Epithelial cell of proximal tubule (primary cell): ENCODE measurements around the gene GCLM. TPM values are rescaled to one million over a fixed set of nuclear protein-coding genes. Genes with fewer than 3 reads are reported as not detected.
"Not testable (repeated sequence)": the region's sequence is repeated elsewhere in the genome, so short reads cannot be mapped to it uniquely, and the experiment has no call there.

ENCODE experiments used
- DNase-seq: peaks from one replicate; pipeline ENCODE4 v3.0.0-alpha.2; 2011; ENCODE audit warnings: low read depth
- H3K4me3 ChIP-seq: 2 replicates; pipeline ENCODE4 v1.5.1; 2011; ENCODE audit warnings: low read depth, mild to moderate bottlenecking, low read length
- total RNA-seq: library from RNA; depleted of rRNA; stranded (reverse); fragments of >200 nt; gene quantifications from 2 replicates; pipeline ENCODE4 v1.2.3, GENCODE V29; 2015
- TF ChIP-seq, protein P1 (sequence below): conservative IDR thresholded peaks from 2 replicates; pipeline ENCODE4 v1.5.1; 2012; ENCODE audit warnings: low read depth, mild to moderate bottlenecking, low read length

The GCLM gene
- total RNA-seq, 1 donor from 2014 or later, result 20.7 TPM

DNA sequence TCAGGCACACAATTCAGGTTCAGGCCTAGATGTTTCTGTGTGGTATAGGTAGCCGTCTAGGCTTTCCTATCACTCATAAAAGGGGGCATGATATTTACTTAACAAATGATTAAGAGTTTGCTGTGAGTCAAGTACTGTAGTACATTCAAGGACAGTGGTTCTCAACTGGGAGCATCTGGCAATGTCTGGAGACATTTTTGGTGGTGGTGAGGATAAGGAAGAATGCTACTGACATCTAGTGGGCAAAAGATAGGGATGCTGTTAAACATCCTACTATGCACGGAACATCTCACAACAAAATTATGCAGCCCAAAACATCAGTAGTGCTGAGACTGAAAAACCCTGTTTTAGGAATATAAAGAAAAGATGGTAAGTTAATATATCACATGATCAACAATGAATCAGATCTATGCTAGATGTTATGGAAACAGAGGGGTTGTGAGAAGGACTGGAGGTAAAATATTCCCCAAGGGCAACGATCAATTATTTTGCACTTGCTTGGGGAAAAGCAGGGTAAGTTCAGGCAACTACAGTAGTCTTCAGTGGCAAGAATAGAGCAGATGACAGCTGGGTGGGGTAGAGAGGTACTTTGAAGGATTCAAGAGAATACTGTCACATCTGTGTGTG is 35.1 kb downstream of the GCLM start:
- TF ChIP-seq, protein P1, sequence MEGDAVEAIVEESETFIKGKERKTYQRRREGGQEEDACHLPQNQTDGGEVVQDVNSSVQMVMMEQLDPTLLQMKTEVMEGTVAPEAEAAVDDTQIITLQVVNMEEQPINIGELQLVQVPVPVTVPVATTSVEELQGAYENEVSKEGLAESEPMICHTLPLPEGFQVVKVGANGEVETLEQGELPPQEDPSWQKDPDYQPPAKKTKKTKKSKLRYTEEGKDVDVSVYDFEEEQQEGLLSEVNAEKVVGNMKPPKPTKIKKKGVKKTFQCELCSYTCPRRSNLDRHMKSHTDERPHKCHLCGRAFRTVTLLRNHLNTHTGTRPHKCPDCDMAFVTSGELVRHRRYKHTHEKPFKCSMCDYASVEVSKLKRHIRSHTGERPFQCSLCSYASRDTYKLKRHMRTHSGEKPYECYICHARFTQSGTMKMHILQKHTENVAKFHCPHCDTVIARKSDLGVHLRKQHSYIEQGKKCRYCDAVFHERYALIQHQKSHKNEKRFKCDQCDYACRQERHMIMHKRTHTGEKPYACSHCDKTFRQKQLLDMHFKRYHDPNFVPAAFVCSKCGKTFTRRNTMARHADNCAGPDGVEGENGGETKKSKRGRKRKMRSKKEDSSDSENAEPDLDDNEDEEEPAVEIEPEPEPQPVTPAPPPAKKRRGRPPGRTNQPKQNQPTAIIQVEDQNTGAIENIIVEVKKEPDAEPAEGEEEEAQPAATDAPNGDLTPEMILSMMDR, result peak; percentile 67
- DNase-seq, result no peak
- H3K4me3 ChIP-seq, result no peak overlapping the region

DNA sequence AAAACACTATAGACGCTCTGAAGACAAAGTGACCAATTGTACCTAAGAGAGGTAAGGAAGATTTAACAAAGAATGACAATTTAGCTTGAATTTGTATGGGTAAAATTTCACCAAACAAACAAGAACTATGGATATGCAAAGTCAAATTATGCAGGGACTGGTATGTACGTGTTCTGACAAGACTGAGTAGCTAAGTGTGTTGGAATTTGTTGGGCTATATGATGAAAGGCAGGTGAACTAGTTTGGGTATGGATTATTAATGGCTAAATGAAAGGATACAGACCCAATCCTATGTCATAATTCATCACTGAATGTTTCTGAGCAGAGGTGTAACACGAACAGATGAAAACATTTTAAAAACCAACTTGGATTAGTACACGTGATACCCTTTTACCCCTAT is 37.9 kb downstream of the GCLM start:
- no peak overlapping the region for H3K4me3 ChIP-seq
- DNase-seq, result no peak
- TF ChIP-seq, protein P1, result no peak

DNA sequence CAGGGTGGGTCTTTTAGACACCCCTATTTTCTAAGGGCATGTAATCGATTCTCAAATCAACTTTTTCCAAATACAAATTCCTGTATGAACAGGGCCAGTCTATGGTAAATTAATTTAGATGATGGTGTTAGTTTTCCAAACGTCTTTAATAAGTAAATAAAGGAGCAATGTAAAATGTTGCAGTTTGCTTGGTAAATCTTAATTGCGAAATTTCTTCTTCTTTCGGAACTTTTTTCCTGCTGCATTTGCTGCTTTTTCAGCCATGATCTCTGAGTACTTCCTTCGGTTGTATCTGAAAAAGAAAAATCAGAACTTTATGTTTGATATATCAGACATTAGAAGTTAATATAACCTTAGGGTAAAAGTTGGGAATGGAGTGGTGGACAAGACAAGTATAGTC is 39.6 kb downstream of the GCLM start:
- TF ChIP-seq, protein P1, result no peak

DNA sequence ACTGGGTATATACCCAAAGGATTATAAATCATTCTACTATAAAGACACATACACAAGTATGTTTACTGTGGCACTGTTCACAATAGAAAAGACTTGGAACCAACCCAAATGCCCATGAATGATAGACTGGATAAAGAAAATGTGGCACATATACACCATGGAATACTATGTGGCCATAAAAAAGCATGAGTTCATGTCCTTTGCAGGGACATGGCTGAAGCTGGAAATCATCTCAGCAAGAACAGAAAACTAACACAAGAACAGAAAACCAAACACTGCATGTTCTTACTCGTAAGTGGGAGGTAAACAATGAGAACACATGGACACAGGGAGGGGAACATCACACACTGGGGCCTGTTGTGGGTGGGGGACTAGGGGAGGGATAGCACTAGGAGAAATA is 40.7 kb downstream of the GCLM start:
- not testable (repeated sequence) for H3K4me3 ChIP-seq, DNase-seq

More for the DNA sequence above, 39.6 kb downstream of the GCLM start:
- DNase-seq, result no peak
- no peak overlapping the region for H3K4me3 ChIP-seq

DNA sequence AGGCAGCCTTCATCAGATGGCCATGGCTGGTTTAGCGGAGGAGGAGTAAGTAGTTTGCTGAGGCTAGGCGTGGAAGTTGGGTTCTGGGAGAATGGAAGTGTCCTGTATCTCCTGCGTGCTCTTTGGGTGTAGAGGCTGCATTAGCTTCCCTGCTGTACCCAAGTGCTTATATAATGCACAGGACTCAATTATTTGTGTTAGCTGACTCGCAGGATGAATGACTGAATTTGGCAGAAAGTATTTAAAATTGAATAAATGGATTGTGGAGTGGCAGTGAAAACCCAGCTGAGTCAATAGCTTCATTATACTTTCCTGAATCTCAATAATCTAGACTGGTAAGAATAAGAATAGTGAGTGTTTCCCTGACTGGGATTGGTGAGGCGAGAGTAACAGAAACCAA is 44.0 kb downstream of the GCLM start:
- TF ChIP-seq, protein P1, result no peak
- H3K4me3 ChIP-seq, result no peak overlapping the region
- DNase-seq, result no peak

DNA sequence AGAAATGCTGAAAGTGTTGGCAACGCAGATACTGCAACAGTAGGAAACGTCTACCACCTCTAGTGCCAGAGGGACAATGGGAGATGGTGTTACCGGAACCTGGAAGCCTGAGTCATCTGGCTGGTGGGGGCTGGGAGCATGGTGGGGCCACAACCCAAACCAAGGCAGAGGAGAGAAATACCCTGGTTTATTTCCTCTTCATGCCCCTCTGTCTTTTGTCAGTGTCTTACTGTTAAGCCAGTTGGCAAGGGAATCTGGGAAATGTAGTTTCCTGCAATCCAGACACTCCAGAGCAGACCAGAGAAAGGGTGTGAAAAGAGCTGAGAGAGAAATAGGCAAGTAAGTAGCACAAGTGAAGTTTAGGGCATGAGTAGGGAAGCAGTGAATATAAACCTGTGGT is 45.1 kb downstream of the GCLM start:
- no peak for DNase-seq
- TF ChIP-seq, protein P1, result no peak

DNA sequence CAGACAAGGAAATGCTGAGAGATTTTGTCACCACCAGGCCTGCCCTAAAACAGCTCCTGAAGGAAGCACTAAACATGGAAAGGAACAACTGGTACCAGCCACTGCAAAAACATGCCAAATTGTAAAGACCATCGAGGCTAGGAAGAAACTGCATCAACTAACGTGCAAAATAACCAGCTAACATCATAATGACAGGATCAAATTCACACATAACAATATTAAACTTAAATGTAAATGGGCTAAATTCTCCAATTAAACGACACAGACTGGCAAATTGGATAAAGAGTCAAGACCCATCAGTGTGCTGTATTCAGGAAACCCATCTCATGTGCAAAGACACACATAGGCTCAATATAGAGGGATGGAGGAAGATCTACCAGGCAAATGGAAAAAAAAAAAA is 51.6 kb downstream of the GCLM start:
- DNase-seq, H3K4me3 ChIP-seq: not testable (repeated sequence)

More for the DNA sequence above, 45.1 kb downstream of the GCLM start:
- H3K4me3 ChIP-seq, result no peak overlapping the region

DNA sequence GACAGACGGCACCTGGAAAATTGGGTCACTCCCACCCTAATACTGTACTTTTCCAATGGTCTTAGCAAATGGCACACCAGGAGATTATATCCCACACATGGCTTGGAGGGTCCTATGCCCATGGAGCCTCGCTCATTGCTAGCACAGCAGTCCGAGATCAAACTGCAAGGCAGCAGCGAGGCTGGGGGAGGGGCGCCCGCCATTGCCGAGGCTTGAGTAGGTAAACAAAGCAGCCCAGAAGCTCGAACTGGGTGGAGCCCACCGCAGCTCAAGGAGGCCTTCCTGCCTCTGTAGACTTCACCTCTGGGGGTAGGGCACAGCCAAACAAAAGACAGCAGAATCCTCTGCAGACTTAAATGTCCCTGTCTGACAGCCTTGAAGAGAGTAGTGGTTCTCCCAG is 53.2 kb downstream of the GCLM start:
- H3K4me3 ChIP-seq, DNase-seq: not testable (repeated sequence)

DNA sequence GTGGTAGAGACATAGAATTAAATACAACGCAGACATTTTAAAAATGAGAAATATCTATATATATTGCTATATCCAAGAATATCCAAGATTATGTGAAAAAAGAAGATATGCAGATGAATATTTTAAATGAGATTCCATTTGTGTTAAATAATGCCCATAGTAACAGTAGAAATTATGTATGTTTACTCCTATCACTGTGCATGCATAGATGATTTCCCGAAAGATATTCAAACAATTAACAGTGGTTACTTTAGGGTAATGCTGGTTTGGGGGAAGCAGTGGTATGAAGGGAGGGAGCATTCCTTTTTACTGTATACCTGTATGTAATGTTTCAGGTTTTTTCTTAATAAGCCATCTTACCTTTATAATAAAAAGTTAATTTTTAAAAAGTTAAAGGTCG is 55.3 kb downstream of the GCLM start:
- H3K4me3 ChIP-seq, result no peak overlapping the region
- TF ChIP-seq, protein P1, result no peak
- DNase-seq, result no peak
